RWPE1 (cell line): ENCODE results near the gene MPO.

Experiments
- CTCF ChIA-PET: fragments of 350-600 bp; sonication (Branson Sonifier 250); formaldehyde crosslinking; extraction: SDS; loops from one replicate; lab custom pipeline; 2021; lab: Yijun Ruan, JAX
- POLR2A ChIA-PET: fragments of 400-600 bp; formaldehyde crosslinking; extraction: SDS; loops from one replicate; lab custom pipeline; 2020; ENCODE audit warnings: antibody characterized with exemption; ENCODE audit not compliant: low non-redundant PET; lab: Yijun Ruan, JAX
- DNase-seq: peaks from one replicate; pipeline ENCODE4 v3.0.0; 2012; ENCODE audit warnings: low spot score
- H3K27ac ChIP-seq: fragments of 450-650 bp; 2 replicates; pipeline ENCODE4 v1.5.1; 2017
- CTCF ChIP-seq: fragments of 450-650 bp; conservative IDR thresholded peaks from 2 replicates; pipeline ENCODE4 v1.5.1; 2017; ENCODE audit warnings: low read depth, mild to moderate bottlenecking

MPO gene

GRCh38 chr17:58280480-58281217, at the start of gene MPO:
TSS of gene MPO (minus strand) at chr17:58280935. CDS start at chr17:58280758, 177 bp downstream.
- ChIA-PET POLR2A (no interaction called here), CTCF (interaction anchor here (0.6 to 0.8 kb wide), 2 partner anchors 25 to 31 kb away, joined by 3 read pairs; no protein-coding TSS in a partner anchor)
- no peak within 1 kb of the TSS for H3K27ac ChIP-seq
- no peak for DNase-seq
- no peak for TF ChIP-seq CTCF

- no peak for DNase-seq
- no peak overlapping the region for H3K27ac ChIP-seq
- no peak for TF ChIP-seq CTCF
- ChIA-PET CTCF (interaction anchor here (0.6 kb wide), 1 partner anchor 25 kb away, joined by 3 read pairs; no protein-coding TSS in a partner anchor), POLR2A (no interaction called here)
Observed at GRCh38 chr17:58329810-58330537, 49.2 kb upstream of the MPO start.

- peak; percentile 29; the same call in 1 of the 2 replicates for TF ChIP-seq CTCF
- H3K27ac ChIP-seq, result no peak overlapping the region
- DNase-seq, result no peak
- ChIA-PET POLR2A (no interaction called here), CTCF (no interaction called here)
Observed at GRCh38 chr17:58329035-58329809, 48.5 kb upstream of the MPO start.

- ChIA-PET POLR2A (no interaction called here), CTCF (interaction anchor here (2.4 kb wide), 1 partner anchor 11 kb away, joined by 14 read pairs; no protein-coding TSS in a partner anchor)
- TF ChIP-seq CTCF, result no peak
- no peak within 1 kb of the TSS for H3K27ac ChIP-seq
- DNase-seq, result no peak
Observed at GRCh38 chr17:58328195-58329034, 47.7 kb upstream of the MPO start, which contains the start of gene TSPOAP1. TSS of gene TSPOAP1 (minus strand) at chr17:58328795. CDS start at chr17:58327920, 875 bp downstream.

- ChIA-PET CTCF (interaction anchor here (0.6 to 2.4 kb wide), 2 partner anchors 10 to 24 kb away, joined by 3 to 14 read pairs; no protein-coding TSS in a partner anchor), POLR2A (no interaction called here)
- H3K27ac ChIP-seq, result no peak overlapping the region
- no peak for TF ChIP-seq CTCF
- DNase-seq, result no peak
Observed at GRCh38 chr17:58327363-58328194, 46.8 kb upstream of the MPO start.
